GM18519 (cell line): ENCODE data around the gene MATCAP1.

Source experiments
- ATAC-seq: cut with Tn5 transposase; IDR thresholded peaks from one replicate; pipeline ENCODE4 v1.9.1; 2021; ENCODE audit warnings: mild to moderate bottlenecking, moderate library complexity; ENCODE audit not compliant: unreplicated experiment, low FRiP score

Gene MATCAP1

DNA sequence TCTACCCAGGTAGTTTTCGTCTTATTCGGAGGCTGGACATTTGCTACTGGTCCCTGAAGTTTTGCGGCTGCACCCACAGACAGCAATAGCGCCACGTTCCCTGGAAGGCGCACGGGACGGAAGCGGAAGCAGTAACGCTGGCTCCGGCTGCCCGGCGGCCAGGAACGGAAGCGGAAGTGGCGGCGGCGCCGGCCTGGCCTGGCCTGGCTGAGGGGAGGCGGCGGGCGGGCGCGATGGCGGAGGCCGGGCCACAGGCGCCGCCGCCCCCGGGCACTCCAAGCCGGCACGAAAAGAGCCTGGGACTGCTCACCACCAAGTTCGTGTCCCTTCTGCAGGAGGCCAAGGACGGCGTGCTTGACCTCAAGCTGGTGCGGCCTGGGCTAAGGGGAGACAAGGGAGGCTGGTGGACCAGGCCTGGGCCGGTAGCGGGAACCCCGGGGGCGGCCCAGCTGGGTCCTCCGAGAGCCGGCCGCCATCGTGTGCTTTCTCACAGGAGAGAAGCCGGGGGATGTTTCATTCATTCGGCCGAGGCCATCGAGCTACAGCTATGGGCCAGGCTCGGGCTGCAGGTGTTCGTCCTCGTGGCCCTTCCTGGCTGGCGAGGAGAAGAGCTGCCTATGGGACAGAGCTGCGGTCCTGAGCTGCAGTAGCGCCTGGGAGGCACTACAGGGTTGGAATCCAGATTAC lies 8.4 kb upstream of the MATCAP1 start, which contains the start of gene E2F4:
Gene E2F4 (plus strand): TSS at position 161 of the 687 bp plus-strand sequence. CDS start 73 bp downstream, at position 234.
- peak; percentile 68 for ATAC-seq

GRCh38 chr16:67191411-67191994 lies 7.7 kb upstream of the MATCAP1 start:
- ATAC-seq = no peak

GRCh38 chr16:67190448-67191399 lies 7.0 kb upstream of the MATCAP1 start:
- no peak for ATAC-seq

DNA sequence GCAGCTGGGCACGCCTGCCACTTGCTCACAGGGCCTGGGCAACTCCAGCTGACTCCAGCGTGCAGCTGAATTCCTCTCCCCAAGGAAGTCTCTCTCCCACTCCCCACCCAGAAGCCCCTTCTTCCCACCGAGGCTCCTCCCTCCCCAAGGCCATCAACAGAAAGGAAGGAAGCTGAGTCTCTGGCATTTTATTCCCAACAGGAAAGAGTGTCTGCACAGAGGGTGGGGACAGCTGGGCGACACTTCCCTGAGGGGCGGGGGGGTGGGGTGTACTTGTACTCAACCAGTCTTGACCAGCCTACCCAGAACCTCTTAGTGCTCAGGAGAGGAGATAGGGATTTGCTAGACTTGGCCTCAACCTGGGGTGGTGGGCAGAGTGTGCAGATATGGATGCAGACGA lies 6.3 kb upstream of the MATCAP1 start, which contains the start of gene EXOC3L1:
Gene EXOC3L1 (minus strand): TSS at position 96 of the 400 bp plus-strand sequence. CDS start 460 bp downstream, outside the sequence.
- no peak for ATAC-seq

- ATAC-seq = no peak
These were observed 5.0 kb upstream of the MATCAP1 start for GRCh38 chr16:67188798-67189197.

- no peak for ATAC-seq
These were observed 4.6 kb upstream of the MATCAP1 start for GRCh38 chr16:67188323-67188722.

- no peak for ATAC-seq
These were observed 3.6 kb upstream of the MATCAP1 start for GRCh38 chr16:67187175-67187890.

DNA sequence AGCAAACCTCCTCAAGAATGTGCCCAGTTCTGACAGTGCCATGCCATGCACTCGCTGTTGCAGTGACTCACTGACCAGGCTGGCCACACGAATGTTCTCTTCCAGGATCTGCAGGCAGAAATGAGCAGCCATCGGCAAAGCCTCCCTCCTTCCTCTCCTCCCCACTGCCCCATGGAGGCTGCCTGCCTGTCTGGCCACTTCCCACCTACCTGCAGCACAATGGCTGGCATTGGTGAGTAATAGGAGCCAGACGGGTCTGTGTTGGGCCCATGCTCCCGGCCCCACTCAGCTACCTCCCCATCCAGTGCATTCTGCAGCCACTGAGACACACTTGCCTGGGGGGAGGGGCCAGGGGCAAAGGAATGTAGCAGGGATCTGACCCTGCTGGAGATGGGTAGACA lies 2.8 kb upstream of the MATCAP1 start:
- no peak for ATAC-seq

DNA sequence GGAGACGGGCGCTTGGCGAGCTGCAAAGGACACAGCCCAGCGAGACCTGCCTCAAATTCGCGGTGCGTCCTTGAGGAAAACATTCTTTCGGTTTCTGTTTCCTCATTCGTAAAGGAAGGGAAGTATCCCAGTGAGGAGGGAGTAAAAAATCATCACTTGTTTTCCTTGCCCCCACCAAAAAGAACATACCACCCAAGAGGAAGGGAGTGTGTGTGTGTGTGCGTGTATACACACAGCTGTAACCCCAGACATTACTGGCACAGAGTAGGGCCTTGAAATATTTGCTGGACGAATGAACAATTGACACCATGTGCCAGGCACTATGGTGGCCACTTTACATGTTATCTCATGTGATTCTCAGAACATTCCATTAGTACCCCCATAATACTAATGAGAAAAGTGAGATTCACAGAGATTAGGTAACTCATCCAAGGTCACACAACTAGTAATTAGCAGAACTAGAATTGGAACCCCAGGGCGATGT lies 1.9 kb upstream of the MATCAP1 start:
- ATAC-seq = no peak

GRCh38 chr16:67184995-67185650 lies 1.4 kb upstream of the MATCAP1 start:
- ATAC-seq = no peak

- ATAC-seq = no peak
These were observed 761 bp upstream of the MATCAP1 start for GRCh38 chr16:67184453-67184994.

GRCh38 chr16:67183284-67183626 lies 508 bp downstream of the MATCAP1 start:
- ATAC-seq = no peak

DNA sequence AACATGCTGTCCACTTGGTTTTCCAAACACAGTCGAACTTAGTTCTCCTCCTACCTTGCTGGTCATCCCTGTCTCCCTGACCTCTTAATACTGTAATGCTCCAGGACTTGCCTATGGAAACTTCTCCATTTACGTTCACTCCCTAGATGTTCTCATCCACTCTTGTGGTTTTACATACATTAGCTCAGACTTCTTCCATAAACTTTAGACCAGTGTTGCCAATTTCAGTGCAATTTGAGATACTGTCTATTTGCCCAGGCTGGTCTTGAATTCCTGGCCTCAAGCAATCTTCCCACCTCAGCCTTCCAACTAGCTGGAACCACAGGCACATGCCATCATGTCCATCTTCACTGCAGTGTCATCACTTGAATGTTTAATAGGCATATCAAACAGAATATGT lies 1.5 kb downstream of the MATCAP1 start:
- ATAC-seq = no peak

GRCh38 chr16:67181346-67181745 lies 2.4 kb downstream of the MATCAP1 start:
- ATAC-seq = no peak

GRCh38 chr16:67180166-67180565 lies 3.6 kb downstream of the MATCAP1 start:
- no peak for ATAC-seq

- no peak for ATAC-seq
These were observed 4.2 kb downstream of the MATCAP1 start for GRCh38 chr16:67179421-67180080.

- ATAC-seq = no peak
These were observed 5.7 kb downstream of the MATCAP1 start for GRCh38 chr16:67177743-67178699.

DNA sequence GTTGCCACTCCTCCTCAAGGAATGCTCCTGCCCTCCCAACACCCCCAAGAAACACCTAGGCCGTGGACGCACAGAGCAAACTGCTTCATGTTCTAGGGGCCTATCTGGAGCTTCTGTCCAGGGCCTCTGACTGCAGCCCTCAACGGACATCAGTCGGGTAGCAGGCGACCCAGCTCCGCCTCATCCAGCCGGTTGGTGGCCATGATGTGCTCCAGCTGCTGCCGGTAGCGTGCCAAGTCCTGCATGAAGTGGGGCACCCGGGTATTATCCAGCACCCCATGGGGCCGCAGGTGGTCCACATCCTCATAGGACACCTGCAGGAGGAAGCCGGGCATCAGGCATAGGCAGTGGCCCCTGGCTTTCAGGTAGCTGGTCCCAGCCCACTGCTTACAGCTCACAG lies 7.1 kb downstream of the MATCAP1 start:
- no peak for ATAC-seq
